ENCODE results near the gene MDM4. TPM values are rescaled to one million over a fixed set of nuclear protein-coding genes. Genes with fewer than 3 reads are reported as not detected.

The MDM4 gene
- total and polyA plus RNA-seq, 7 experiments from 2014 or later, result 19.1 to 278 (median 232) TPM

- intact Hi-C loops (cut with micrococcal nuclease), result loop anchor here (1.0 to 5.0 kb wide), 11 partner anchors 9 to 880 kb away; partner anchors contain the start of genes MDM4 (in 2 of the 2), PPP1R15B (in 2 of the 2), ATP2B4 (in 1 of the 2) and ZBED6 (in 1 of the 2)
- Mint-ChIP-seq H3K27me3 (peaks cover 0 to 6% (median 4%) of the 10 kb centered on the region in 5 donors), H3K4me3 (peak overlapping the region; percentile 81 to 98 (median 94)), H3K9me3 (peaks cover 0 to 18% (median 0%) of the 10 kb centered on the region in 11 donors), H3K27ac (peak overlapping the region; percentile 95 to 100 (median 99)), H3K4me1 (peaks cover 19 to 57% (median 44%) of the 10 kb centered on the region in 7 donors), H3K36me3 (peaks cover 0 to 12% (median 0%) of the 10 kb centered on the region in 5 donors)
- H3K9me3 ChIP-seq (ENCODE audit: control insufficient read depth in 2 of 3, low read length in 3 of 3), result no peaks in the 10 kb centered on the region
- H3K4me3 ChIP-seq (ENCODE audit: low read length), result peak overlapping the region; percentile 66
- H3K4me1 ChIP-seq (ENCODE audit: control insufficient read depth in 2 of 2, insufficient read depth in 2 of 2, low read length in 2 of 2), result peaks cover 11 to 20% of the 10 kb centered on the region in 2 donors
- DNase-seq (peak; percentile 57 to 96 (median 93)), ATAC-seq (peak; percentile 83)
- peak overlapping the region; percentile 90 for H3K27ac ChIP-seq (ENCODE audit: low read depth, low read length)
- no peaks in the 10 kb centered on the region for H3K27me3 ChIP-seq (ENCODE audit: control insufficient read depth in 2 of 2, insufficient read depth in 2 of 2, low read length in 2 of 2)
- CTCF ChIA-PET, result interaction anchor here (1.0 to 17.9 kb wide), 9 partner anchors 9 to 254 kb away, joined by 3 to 434 read pairs (median 9); partner anchors contain the start of genes MDM4 and PIK3C2B
- POLR2A ChIA-PET, result interaction anchor here (0.6 to 7.5 kb wide), 18 partner anchors 8 to 264 kb away, joined by 3 to 190 read pairs (median 6); partner anchors contain the start of genes MDM4 and PIK3C2B
- no peaks in the 10 kb centered on the region for H3K36me3 ChIP-seq (ENCODE audit: control insufficient read depth in 2 of 3, insufficient read depth in 3 of 3, low read length in 3 of 3)
Measured at GRCh38 chr1:204506969-204507316, 9.3 kb upstream of the MDM4 start.

GRCh38 chr1:204507317-204508105 lies 8.7 kb upstream of the MDM4 start:
- no peaks in the 10 kb centered on the region for H3K36me3 ChIP-seq (ENCODE audit: control insufficient read depth in 2 of 3, insufficient read depth in 3 of 3, low read length in 3 of 3)
- Mint-ChIP-seq H3K36me3 (peaks cover 0 to 12% (median 0%) of the 10 kb centered on the region in 5 donors), H3K27me3 (peaks cover 0 to 6% (median 4%) of the 10 kb centered on the region in 5 donors), H3K4me1 (peaks cover 21 to 63% (median 50%) of the 10 kb centered on the region in 7 donors), H3K27ac (peak overlapping the region; percentile 95 to 100 (median 99)), H3K9me3 (peaks cover 0 to 21% (median 0%) of the 10 kb centered on the region in 11 donors), H3K4me3 (peak overlapping the region; percentile 81 to 98 (median 94))
- peak overlapping the region; percentile 66 for H3K4me3 ChIP-seq (ENCODE audit: low read length)
- DNase-seq (no peak), ATAC-seq (peak; percentile 39)
- ChIA-PET CTCF (interaction anchor here (0.7 to 17.9 kb wide), 13 partner anchors 8 to 253 kb away, joined by 3 to 434 read pairs (median 7); partner anchors contain the start of genes MDM4 and PIK3C2B), POLR2A (interaction anchor here (0.9 to 7.5 kb wide), 16 partner anchors 9 to 97 kb away, joined by 3 to 190 read pairs (median 6); partner anchors contain the start of genes MDM4 and PIK3C2B)
- intact Hi-C loops (cut with micrococcal nuclease), result loop anchor here (1.0 to 5.0 kb wide), 10 partner anchors 9 to 880 kb away; partner anchors contain the start of genes MDM4 (in 2 of the 2), ATP2B4 (in 1 of the 2), PPP1R15B (in 1 of the 2) and ZBED6 (in 1 of the 2)
- H3K9me3 ChIP-seq (ENCODE audit: control insufficient read depth in 2 of 3, low read length in 3 of 3), result no peaks in the 10 kb centered on the region
- H3K27me3 ChIP-seq (ENCODE audit: control insufficient read depth in 2 of 2, insufficient read depth in 2 of 2, low read length in 2 of 2), result no peaks in the 10 kb centered on the region
- H3K4me1 ChIP-seq (ENCODE audit: control insufficient read depth in 2 of 2, insufficient read depth in 2 of 2, low read length in 2 of 2), result peaks cover 16 to 26% of the 10 kb centered on the region in 2 donors
- peak overlapping the region; percentile 90 for H3K27ac ChIP-seq (ENCODE audit: low read depth, low read length)

GRCh38 chr1:204509186-204509635 lies 7.0 kb upstream of the MDM4 start:
- H3K27ac Mint-ChIP-seq, result peak overlapping the region in 7 of 9 donors; percentile 36 to 100 (median 59)
- Histone ChIP-seq H3K9me3 (ENCODE audit: control insufficient read depth in 2 of 3, low read length in 3 of 3) (no peaks in the 10 kb centered on the region), H3K36me3 (ENCODE audit: control insufficient read depth in 2 of 3, insufficient read depth in 3 of 3, low read length in 3 of 3) (no peaks in the 10 kb centered on the region), H3K4me3 (ENCODE audit: low read length) (no peak overlapping the region), H3K27me3 (ENCODE audit: control insufficient read depth in 2 of 2, insufficient read depth in 2 of 2, low read length in 2 of 2) (no peaks in the 10 kb centered on the region), H3K4me1 (ENCODE audit: control insufficient read depth in 2 of 2, insufficient read depth in 2 of 2, low read length in 2 of 2) (peaks cover 28 to 36% of the 10 kb centered on the region in 2 donors), H3K27ac (ENCODE audit: low read depth, low read length) (no peak overlapping the region)
- peaks cover 0 to 12% (median 0%) of the 10 kb centered on the region in 5 donors for H3K36me3 Mint-ChIP-seq
- DNase-seq (no peak), ATAC-seq (no peak)
- ChIA-PET POLR2A (interaction anchor here (1.0 to 7.5 kb wide), 4 partner anchors 7 to 63 kb away, joined by 3 to 190 read pairs (median 42); partner anchors contain the start of gene MDM4), CTCF (interaction anchor here (0.7 to 1.3 kb wide), 2 partner anchors 13 to 741 kb away, joined by 3 to 7 read pairs; no protein-coding TSS in a partner anchor)
- intact Hi-C loops (cut with micrococcal nuclease), result loop anchor here (5.0 kb wide), 4 partner anchors 253 to 882 kb away; partner anchors contain the start of genes ATP2B4 (in 1 of the 2), ZBED6 (in 1 of the 2) and ZC3H11A (in 1 of the 2)
- H3K9me3 Mint-ChIP-seq, result peaks cover 0 to 21% (median 0%) of the 10 kb centered on the region in 11 donors
- peaks cover 16 to 70% (median 53%) of the 10 kb centered on the region in 7 donors for H3K4me1 Mint-ChIP-seq
- no peak overlapping the region for H3K4me3 Mint-ChIP-seq
- H3K27me3 Mint-ChIP-seq, result peaks cover 0 to 6% (median 4%) of the 10 kb centered on the region in 5 donors

GRCh38 chr1:204511366-204511765 lies 4.8 kb upstream of the MDM4 start:
- H3K4me1 ChIP-seq (ENCODE audit: control insufficient read depth in 2 of 2, insufficient read depth in 2 of 2, low read length in 2 of 2), result peaks cover 28 to 41% of the 10 kb centered on the region in 2 donors
- H3K4me1 Mint-ChIP-seq, result peaks cover 10 to 67% (median 51%) of the 10 kb centered on the region in 7 donors

GRCh38 chr1:204513117-204513716 lies 3.0 kb upstream of the MDM4 start:
- Histone ChIP-seq H3K4me1 (ENCODE audit: control insufficient read depth in 2 of 2, insufficient read depth in 2 of 2, low read length in 2 of 2) (peaks cover 35 to 41% of the 10 kb centered on the region in 2 donors), H3K27ac (ENCODE audit: low read depth, low read length) (peak overlapping the region; percentile 84), H3K4me3 (ENCODE audit: low read length) (peak overlapping the region; percentile 54), H3K36me3 (ENCODE audit: control insufficient read depth in 2 of 3, insufficient read depth in 3 of 3, low read length in 3 of 3) (no peaks in the 10 kb centered on the region), H3K9me3 (ENCODE audit: control insufficient read depth in 2 of 3, low read length in 3 of 3) (no peaks in the 10 kb centered on the region), H3K27me3 (ENCODE audit: control insufficient read depth in 2 of 2, insufficient read depth in 2 of 2, low read length in 2 of 2) (no peaks in the 10 kb centered on the region)
- Mint-ChIP-seq H3K4me1 (peaks cover 3 to 59% (median 42%) of the 10 kb centered on the region in 7 donors), H3K9me3 (peaks cover 0 to 3% (median 0%) of the 10 kb centered on the region in 11 donors), H3K27me3 (no peaks in the 10 kb centered on the region), H3K4me3 (peak overlapping the region; percentile 75 to 99 (median 93)), H3K36me3 (peaks cover 0 to 6% (median 1%) of the 10 kb centered on the region in 5 donors), H3K27ac (peak overlapping the region; percentile 97 to 100 (median 99))
- ATAC-seq (peak; percentile 53), DNase-seq (peak in 7 of 9 donors; percentile 72 to 84 (median 77))
- CTCF ChIA-PET, result interaction anchor here (1.9 kb wide), 1 partner anchor 10 kb away, joined by 6 read pairs; no protein-coding TSS in a partner anchor
- intact Hi-C loops (cut with micrococcal nuclease), result loop anchor here (1.0 to 10.0 kb wide), 6 partner anchors 8 to 1228 kb away; partner anchors contain the start of genes DSTYK (in 1 of the 2), ELK4 (in 1 of the 2) and SNRPE (in 1 of the 2)
- POLR2A ChIA-PET, result interaction anchor here (0.5 to 7.4 kb wide), 20 partner anchors 7 to 1124 kb away, joined by 3 to 190 read pairs (median 3); partner anchors contain the start of gene PIK3C2B

More at GRCh38 chr1:204511366-204511765, 4.8 kb upstream of the MDM4 start:
- no peak for ATAC-seq
- Histone ChIP-seq H3K9me3 (ENCODE audit: control insufficient read depth in 2 of 3, low read length in 3 of 3) (no peaks in the 10 kb centered on the region), H3K27me3 (ENCODE audit: control insufficient read depth in 2 of 2, insufficient read depth in 2 of 2, low read length in 2 of 2) (no peaks in the 10 kb centered on the region), H3K27ac (ENCODE audit: low read depth, low read length) (peak overlapping the region; percentile 26), H3K36me3 (ENCODE audit: control insufficient read depth in 2 of 3, insufficient read depth in 3 of 3, low read length in 3 of 3) (no peaks in the 10 kb centered on the region), H3K4me3 (ENCODE audit: low read length) (no peak overlapping the region)
- H3K9me3 Mint-ChIP-seq, result peaks cover 0 to 11% (median 0%) of the 10 kb centered on the region in 11 donors
- H3K4me3 Mint-ChIP-seq, result peak overlapping the region in 3 of 10 donors; percentile 9 to 34 (median 21)
- H3K27me3 Mint-ChIP-seq, result peaks cover 0 to 3% (median 2%) of the 10 kb centered on the region in 5 donors
- peak overlapping the region; percentile 46 to 100 (median 85) for H3K27ac Mint-ChIP-seq
- POLR2A ChIA-PET, result no interaction called here
- H3K36me3 Mint-ChIP-seq, result peaks cover 0 to 9% (median 0%) of the 10 kb centered on the region in 5 donors
- intact Hi-C loops (cut with micrococcal nuclease), result loop anchor here (10.0 kb wide), 5 partner anchors 647 to 1227 kb away; partner anchors contain the start of genes DSTYK (in 1 of the 2), ELK4 (in 1 of the 2) and SNRPE (in 1 of the 2)
- CTCF ChIA-PET, result interaction anchor here (0.6 to 1.0 kb wide), 2 partner anchors 60 to 1234 kb away, joined by 3 to 4 read pairs; no protein-coding TSS in a partner anchor
- DNase-seq, result no peak

Data from naive thymus-derived CD4-positive, alpha-beta T cell (primary cell).